GM10847 (cell line): Measurements from ENCODE around the gene HTR3C.

ENCODE experiments used
- POLR2A ChIP-seq: IDR thresholded peaks from 2 replicates; pipeline ENCODE4 v1.6.1; 2011; ENCODE audit not compliant: insufficient read length; ENCODE audit errors: extremely low read depth

Gene HTR3C

DNA sequence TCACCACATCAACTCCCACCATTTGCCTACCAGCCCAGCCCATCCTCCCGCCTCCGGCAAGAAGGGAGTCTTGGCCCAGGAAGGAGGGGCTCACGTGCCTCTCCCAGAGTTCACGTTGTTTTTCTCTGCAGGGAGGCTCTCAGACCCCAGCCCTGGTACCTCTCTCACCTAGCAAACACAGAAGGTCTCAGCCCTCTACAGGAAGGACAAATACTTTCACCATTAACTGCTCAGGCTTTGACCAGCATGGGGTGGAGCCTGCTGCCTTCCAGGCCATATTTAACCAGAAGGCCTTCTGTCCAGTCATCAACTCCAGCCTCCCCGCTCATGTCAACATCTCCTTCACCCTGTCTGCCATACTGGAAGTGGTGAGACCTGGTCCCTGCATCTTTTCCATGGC, 25.0 kb downstream of the HTR3C start:
- no peak for TF ChIP-seq POLR2A

- TF ChIP-seq POLR2A: no peak
Observed at GRCh38 chr3:184078851-184079250, 26.0 kb downstream of the HTR3C start.

DNA sequence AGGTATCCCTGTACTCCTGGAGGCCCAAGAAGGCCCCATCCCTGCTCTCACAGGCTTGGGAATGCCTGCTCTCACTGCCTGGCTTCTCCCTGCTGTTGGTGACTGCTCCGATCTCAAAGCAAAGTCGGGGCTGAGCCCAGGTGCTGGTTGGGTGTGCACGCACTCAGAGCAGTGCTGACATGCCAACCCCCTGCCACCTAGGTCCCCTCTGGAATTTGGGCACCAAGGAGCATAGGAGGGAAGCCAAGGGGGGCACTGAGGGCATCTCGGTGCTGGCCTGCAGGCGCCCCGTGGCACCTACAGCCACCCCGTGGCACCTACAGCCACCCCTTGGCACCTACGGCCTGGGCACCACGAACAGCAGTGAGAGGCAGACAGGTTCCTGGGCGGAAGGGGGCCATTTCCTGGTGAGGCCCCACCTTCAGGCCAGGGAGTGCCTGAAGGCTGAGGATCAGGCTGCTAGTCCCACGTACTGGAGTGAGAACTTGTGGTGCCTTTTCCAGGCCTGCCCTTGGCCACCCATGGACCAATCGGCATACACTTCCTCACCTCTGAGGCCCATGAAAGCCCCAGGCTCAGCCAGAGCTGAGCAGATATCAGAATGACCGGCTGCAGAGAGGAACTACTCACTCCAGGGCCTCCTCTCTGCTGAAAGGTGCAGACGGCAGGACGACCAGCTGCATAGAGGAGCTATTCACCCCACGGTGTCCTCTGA, 28.4 kb downstream of the HTR3C start:
- no peak for TF ChIP-seq POLR2A

DNA sequence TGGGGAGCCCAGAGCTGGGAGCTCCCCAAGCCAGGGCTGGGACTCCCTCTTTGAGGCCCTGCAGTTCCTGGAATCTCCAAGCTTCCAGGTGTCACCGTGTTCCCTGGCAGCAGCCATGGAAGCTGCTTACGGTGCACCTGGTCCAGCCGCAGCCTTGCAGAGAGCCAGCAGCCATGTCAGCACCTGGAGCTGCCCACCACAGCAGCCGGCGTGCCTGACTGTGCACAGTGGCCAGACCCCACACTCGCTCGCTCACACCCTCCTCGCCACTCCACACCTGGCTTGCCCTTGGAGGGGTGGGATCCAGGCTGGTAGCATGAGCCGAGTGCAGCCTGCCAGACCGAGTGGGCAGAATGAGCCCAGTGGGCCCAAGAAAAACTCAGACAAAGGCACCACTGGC, 29.2 kb downstream of the HTR3C start:
- no peak for TF ChIP-seq POLR2A

- TF ChIP-seq POLR2A: no peak
Observed at GRCh38 chr3:184082465-184082864, 29.6 kb downstream of the HTR3C start.

GRCh38 chr3:184085389-184085852, 32.6 kb downstream of the HTR3C start:
- no peak for TF ChIP-seq POLR2A

DNA sequence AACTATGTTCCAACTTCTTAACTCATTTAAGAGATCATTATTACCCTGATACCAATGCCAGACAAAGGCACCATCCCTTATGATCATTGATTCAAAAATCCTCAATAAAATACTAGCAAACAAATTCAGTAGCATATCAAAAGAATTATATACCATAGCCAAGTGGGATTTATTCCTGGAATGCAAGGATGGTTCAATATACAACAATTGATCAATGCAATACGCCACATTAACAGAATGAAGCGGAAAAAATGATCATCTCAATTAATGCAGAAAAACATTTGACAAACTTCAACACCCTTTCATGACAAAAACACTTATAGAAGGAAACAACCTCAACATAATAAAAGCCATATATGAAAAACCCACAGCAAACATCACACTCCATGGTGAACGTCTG, 39.4 kb downstream of the HTR3C start:
- TF ChIP-seq POLR2A: no peak

DNA sequence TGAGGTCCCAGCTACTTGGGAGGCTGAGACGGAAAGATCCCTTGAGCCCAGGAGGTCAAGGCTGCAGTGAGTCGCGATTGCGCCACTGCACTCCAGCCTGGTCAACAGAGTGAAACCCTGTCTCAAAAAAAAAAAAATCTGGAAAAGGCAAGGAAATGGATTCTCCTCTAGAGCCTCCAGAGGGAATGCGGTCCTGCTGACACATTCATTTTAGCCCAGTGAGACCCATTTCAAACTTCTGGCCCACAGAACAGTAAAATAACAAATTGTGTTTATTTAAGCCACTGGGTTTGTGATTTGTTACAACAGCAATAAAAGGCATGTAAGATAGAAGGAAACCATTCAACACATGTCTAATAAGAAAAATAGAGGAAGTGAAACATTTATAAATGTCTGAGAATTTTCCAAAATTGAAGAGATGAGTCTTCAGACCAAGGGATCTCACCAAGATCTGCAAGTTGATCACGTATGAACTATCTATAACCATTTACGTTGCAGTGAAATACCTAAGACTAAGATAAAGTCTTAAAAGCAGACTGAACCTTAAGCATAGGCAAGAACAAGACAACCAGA, 44.0 kb downstream of the HTR3C start, which contains the start of gene HTR3E:
HTR3E (plus strand) TSS at position 254 of the 573 bp plus-strand sequence. CDS start 466 bp downstream, outside the sequence.
- TF ChIP-seq POLR2A: no peak

- no peak for TF ChIP-seq POLR2A
Observed at GRCh38 chr3:184097556-184097955, 44.7 kb downstream of the HTR3C start.

- no peak for TF ChIP-seq POLR2A
Observed at GRCh38 chr3:184099806-184100686, 47.2 kb downstream of the HTR3C start.
